M059J (cell line): ENCODE data around the gene CBLL2. TPM values are rescaled to one million over a fixed set of nuclear protein-coding genes. Genes with fewer than 3 reads are reported as not detected.
"Not testable (repeated sequence)": the region's sequence is repeated elsewhere in the genome, so short reads cannot be mapped to it uniquely, and the experiment has no call there.

ENCODE experiments used
- DNase-seq: peaks from one replicate; pipeline ENCODE4 v3.0.0-alpha.2; 2012; ENCODE audit warnings: low read depth
- total RNA-seq: library from RNA; depleted of rRNA; stranded (reverse); fragments of >200 nt; shearing (Covaris generic); gene quantifications from 2 replicates; pipeline ENCODE4 v1.2.3, GENCODE V29; 2014; rRNA removed

Gene CBLL2, protein sequence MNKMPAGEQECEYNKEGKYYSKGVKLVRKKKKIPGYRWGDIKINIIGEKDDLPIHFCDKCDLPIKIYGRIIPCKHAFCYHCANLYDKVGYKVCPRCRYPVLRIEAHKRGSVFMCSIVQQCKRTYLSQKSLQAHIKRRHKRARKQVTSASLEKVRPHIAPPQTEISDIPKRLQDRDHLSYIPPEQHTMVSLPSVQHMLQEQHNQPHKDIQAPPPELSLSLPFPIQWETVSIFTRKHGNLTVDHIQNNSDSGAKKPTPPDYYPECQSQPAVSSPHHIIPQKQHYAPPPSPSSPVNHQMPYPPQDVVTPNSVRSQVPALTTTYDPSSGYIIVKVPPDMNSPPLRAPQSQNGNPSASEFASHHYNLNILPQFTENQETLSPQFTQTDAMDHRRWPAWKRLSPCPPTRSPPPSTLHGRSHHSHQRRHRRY
- not detected in 2 replicates for total RNA-seq

DNA sequence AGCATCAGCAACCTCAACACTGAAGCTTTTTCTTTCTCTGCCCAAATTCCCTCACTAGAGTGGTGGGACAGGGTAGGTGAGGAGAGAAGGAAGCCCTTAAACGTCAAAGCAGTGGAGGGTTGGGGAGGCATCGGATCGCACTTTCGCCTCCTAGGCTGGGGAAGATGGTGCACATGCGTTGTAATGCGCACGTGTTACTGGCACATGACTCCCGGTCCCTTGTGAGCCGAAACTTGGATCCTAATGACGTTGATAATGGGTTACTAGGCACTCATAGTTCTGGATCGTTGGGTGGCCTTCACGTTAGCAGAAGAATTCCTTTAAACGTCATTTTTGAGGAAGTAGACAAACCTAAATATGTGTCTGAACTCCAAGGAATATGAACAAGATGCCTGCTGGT is at the start of gene CBLL2:
TSS of gene CBLL2 (plus strand) at position 301 of the 400 bp plus-strand sequence. CDS start at position 380, 79 bp downstream.
- DNase-seq = no peak

DNA sequence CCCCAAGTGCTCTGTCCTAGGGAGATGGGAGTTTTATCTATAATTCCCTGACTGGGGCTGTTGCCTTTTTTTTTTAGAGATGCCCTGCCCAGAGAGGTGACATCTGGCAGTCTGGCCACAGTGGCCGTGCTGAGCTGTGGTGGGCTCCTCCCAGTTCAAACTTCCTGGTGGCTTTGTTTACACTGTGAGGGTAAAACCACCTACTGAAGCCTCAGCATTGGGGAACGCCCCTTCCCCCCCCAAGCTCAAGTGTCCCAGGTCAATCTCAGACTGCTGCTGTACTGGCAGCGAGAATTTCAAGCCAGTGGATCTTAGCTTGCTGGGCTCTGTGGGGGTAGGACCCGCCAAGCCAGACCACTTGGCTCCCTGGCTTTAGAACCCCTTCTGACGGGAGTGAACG is 38.3 kb upstream of the CBLL2 start:
- DNase-seq = no peak

GRCh38 chrX:22237479-22237878 is 35.2 kb upstream of the CBLL2 start:
- no peak for DNase-seq

DNA sequence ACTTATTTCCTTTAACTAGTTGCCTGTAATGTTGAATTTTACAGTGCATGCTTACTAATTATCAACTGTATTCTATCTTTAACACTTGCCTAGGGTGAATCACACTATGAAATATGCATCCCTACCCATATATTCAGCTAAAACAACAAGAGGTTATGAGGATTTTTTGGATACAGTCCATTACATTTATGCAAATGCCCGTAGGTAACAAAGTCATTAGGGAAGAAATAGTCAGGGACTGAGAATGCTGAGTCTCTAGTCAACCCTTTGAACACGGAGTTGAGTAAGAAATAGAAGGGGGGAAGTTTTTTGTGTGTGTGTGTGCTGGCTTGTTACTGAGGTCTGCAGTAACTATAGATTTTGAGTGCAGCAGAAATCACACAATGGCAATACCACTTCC is 26.1 kb upstream of the CBLL2 start:
- peak; percentile 78 for DNase-seq

DNA sequence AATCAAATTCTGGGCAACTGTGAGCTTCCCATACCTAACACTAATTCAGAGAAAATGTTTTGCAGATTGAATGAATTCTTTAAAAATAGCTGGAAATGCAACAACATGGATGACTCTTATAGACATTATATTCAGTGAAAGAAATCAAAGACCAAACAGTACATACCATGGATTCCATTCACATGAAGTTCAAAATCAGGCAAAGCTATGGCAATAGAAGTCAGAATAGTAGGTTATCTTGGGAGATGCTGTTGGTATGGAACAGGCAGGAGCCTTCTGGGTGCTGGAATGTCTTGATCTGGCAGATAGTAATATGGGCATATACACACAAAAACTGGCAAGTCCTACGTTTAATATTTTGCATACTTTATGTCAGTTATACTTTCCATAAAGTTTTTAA is 25.5 kb upstream of the CBLL2 start:
- DNase-seq = peak; percentile 36

DNA sequence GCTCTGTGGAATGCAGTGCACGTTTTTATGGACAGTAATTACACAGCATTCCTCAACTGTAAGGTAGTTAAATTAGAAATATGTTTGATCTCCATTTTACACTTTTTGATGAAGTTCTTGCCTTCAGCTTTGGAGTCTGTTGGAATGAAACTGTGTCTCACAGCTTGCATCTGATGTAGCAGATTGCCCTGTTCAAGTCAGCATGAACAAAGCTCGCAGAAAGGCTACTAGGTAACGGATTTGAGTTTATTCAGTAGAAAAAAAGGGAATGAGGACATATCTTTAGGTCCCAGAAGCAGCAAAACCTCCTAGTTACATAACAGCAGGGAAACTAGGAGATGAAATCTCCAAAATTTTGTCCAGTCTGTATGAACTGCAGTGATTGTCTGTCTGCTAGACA is 24.3 kb upstream of the CBLL2 start:
- DNase-seq = no peak

DNA sequence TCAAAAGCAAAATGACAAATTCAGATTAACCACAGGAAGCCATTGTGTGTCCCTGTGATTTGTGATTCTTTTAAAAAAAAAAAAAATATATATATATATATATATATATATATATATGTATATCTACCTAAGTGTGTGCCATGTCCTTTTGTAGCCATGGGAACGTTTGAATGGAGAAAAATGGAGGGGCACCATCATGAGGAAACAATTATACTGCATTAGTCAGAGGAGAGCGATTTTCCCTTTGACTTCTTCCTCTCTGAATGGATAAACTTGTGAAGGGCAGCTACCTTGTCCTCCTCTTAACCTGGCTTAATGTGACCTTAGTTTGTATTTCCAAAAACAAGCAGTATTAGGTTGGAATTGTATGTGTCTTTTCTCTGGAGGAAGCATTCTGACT is 23.3 kb upstream of the CBLL2 start:
- peak; percentile 63 for DNase-seq

DNA sequence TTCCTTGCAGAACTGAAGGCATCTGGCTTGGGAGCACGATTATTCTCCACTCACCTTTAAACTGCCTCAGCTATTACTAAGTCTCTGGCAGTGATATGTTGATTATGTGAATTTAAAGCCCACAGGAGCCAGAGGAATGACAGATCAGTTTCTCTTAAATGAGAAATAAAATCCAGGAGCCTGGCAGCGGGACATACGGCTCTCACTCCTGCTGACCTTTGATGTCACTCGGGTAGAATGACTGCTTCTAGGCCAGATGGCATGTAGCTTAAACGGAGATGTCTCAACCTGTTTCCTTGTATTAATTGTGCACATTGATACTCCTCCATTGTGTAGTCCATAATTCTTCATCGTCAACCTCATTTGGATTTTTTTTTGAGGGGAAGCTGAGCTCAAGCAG is 4.0 kb upstream of the CBLL2 start:
- no peak for DNase-seq

DNA sequence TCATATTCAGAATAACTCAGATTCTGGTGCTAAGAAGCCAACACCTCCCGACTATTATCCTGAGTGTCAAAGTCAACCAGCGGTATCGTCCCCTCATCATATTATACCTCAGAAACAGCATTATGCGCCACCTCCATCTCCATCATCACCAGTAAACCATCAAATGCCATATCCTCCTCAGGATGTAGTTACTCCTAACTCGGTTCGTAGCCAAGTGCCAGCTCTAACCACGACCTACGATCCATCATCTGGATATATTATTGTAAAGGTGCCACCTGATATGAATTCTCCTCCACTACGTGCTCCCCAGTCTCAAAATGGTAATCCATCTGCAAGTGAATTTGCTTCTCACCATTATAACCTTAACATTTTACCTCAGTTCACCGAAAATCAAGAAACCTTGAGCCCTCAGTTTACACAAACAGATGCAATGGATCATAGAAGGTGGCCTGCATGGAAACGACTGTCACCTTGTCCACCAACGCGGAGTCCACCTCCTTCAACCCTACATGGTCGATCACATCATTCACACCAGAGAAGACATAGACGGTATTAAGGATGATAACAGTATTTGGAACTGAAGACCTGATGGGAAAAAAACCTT is 1.1 kb downstream of the CBLL2 start:
- no peak for DNase-seq

DNA sequence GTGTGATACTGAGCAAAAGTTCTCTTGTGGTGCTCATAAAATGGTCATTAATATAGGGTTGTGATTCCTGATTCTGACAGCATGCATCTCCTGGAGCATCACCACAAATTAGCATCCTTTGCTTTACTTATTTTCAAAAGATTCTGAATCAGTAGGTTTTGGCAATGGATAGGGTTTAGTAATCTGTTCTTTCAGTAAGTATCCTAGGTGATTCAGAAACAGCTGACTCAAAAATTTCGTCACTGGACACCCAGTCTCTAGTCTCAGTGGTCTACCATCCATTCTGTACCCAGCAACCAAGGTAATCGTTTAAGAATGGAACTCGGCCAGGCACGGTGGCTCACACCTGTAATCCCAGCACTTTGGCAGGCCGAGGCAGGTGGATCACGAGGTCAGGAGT is 4.1 kb downstream of the CBLL2 start:
- DNase-seq = peak; percentile 3

- no peak for DNase-seq
These were observed 5.7 kb downstream of the CBLL2 start for GRCh38 chrX:22278375-22278774.

GRCh38 chrX:22289209-22289608 is 16.5 kb downstream of the CBLL2 start:
- not testable (repeated sequence) for DNase-seq

GRCh38 chrX:22296871-22297270 is 24.2 kb downstream of the CBLL2 start:
- no peak for DNase-seq

GRCh38 chrX:22300130-22300529 is 27.4 kb downstream of the CBLL2 start:
- peak; percentile 81 for DNase-seq

DNA sequence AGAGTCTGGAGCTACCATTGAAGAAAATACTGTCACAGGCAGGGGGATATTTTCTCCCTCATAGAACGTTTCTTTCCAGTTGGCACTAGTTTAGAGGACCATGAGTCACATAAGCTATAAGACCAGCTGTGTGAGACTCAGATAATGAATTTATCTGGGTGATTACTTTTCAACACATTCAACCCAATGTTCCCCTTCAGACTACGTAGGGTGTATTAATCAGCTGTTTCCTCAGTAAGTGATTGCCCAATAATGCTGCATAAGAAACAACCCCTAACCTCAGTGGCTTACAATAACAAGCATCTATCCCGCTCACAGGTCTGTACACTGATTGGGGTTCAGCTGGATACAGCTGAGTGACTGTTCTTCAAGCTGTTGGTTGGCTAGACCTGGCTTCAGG is 38.1 kb downstream of the CBLL2 start:
- no peak for DNase-seq

GRCh38 chrX:22313766-22314165 is 41.1 kb downstream of the CBLL2 start:
- DNase-seq = no peak

GRCh38 chrX:22314211-22314610 is 41.5 kb downstream of the CBLL2 start:
- DNase-seq = peak; percentile 43

- DNase-seq = peak; percentile 32
These were observed 42.0 kb downstream of the CBLL2 start for GRCh38 chrX:22314692-22315091.

DNA sequence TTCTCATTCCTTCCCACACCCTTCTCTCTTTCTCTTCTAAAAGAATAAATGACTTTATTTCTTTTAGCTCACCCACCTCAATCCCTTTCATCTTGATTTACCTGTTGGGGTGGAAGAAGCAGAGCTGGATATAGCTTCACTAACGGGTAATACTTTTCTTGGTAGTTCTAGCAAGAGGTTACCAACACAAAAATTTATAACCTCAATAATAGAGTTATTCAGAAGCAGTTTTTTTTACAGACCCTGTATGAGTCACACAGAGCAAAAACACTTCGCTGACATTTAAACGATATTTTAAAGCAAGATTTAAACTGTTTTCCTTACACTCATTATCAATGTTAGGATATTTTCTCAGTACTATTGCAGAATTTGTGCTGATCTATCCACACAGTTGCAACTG is 42.4 kb downstream of the CBLL2 start:
- DNase-seq = no peak

GRCh38 chrX:22320236-22320873 is 47.6 kb downstream of the CBLL2 start:
- DNase-seq = no peak

GRCh38 chrX:22323541-22323940 is 50.8 kb downstream of the CBLL2 start:
- DNase-seq = peak; percentile 76
